ENCODE measurements around the gene ABL2.
"Not testable (repeated sequence)": the region's sequence is repeated elsewhere in the genome, so short reads cannot be mapped to it uniquely, and the experiment has no call there.

DNA sequence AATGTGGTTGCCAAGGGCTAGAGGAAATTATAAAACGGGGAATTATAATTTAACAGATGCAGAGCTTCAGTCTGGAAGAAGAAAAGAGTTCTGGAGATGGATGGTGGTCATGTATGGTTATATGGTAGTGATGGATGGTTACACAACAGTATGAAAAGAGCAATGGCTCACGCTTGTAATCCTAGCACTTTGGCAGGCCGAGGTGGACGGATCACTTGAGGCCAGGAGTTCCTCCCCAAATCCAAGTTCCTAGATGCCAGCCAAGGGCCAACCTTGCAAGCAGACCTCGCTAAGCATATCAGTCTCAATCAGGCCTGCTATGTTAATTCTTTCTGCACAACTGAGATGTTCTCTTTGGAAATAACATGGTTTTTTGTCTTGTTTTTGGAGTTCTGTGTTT, 33.6 kb downstream of the ABL2 start:
- TF ChIP-seq CTCF, POLR2AphosphoS5, POLR2A, EP300 (IDR thresholded peaks at IDR 0.05): not testable (repeated sequence)
